GM21576 (cell line): ENCODE measurements around the gene LOXL3.
A peak's percentile ranks its signal among the peaks of the same experiment; 100 is the strongest.

Source experiments
- ATAC-seq: cut with Tn5 transposase; IDR thresholded peaks from one replicate; pipeline ENCODE4 v1.9.1; 2021; ENCODE audit warnings: mild to moderate bottlenecking, moderate library complexity; ENCODE audit not compliant: unreplicated experiment

Gene LOXL3

GRCh38 chr2:74529357-74530238, 24.1 kb downstream of the LOXL3 start, which contains the start of the genes AUP1 and HTRA2:
Gene AUP1, minus strand, starts transcription at chr2:74529706. Its CDS starts 77 bp downstream, at chr2:74529629.
Gene HTRA2, plus strand, starts transcription at chr2:74529933. Its CDS starts 74 bp downstream, at chr2:74530007.
- peak; percentile 78 for ATAC-seq

- ATAC-seq = no peak
Measured at GRCh38 chr2:74528600-74529356, 25.0 kb downstream of the LOXL3 start.

GRCh38 chr2:74527741-74528140, 26.0 kb downstream of the LOXL3 start:
- ATAC-seq = no peak

GRCh38 chr2:74526649-74527230, 27.0 kb downstream of the LOXL3 start:
- no peak for ATAC-seq

- no peak for ATAC-seq
Measured at GRCh38 chr2:74525717-74526648, 27.8 kb downstream of the LOXL3 start, which contains the start of gene DQX1. Gene DQX1, minus strand, starts transcription at chr2:74526231. Its CDS starts 502 bp downstream, at chr2:74525729.

- no peak for ATAC-seq
Measured at GRCh38 chr2:74524955-74525716, 28.6 kb downstream of the LOXL3 start.

GRCh38 chr2:74524005-74524404, 29.7 kb downstream of the LOXL3 start:
- no peak for ATAC-seq

- ATAC-seq = no peak
Measured at GRCh38 chr2:74522516-74522915, 31.2 kb downstream of the LOXL3 start.

- no peak for ATAC-seq
Measured at GRCh38 chr2:74516650-74517049, 37.1 kb downstream of the LOXL3 start.

GRCh38 chr2:74515981-74516633, 37.6 kb downstream of the LOXL3 start:
- no peak for ATAC-seq

GRCh38 chr2:74515271-74515980, 38.3 kb downstream of the LOXL3 start:
- ATAC-seq = no peak

GRCh38 chr2:74514368-74515270, 39.1 kb downstream of the LOXL3 start, which contains the start of gene TLX2:
Gene TLX2, plus strand, starts transcription at chr2:74514450. Its CDS starts 357 bp downstream, at chr2:74514807.
- ATAC-seq = no peak

GRCh38 chr2:74513605-74514367, 40.0 kb downstream of the LOXL3 start:
- ATAC-seq = no peak

GRCh38 chr2:74512744-74513604, 40.8 kb downstream of the LOXL3 start:
- no peak for ATAC-seq
